Endothelial cell (in vitro differentiated cells): ENCODE results near the gene CFAP74. TPM values are rescaled to one million over a fixed set of nuclear protein-coding genes. Genes with fewer than 3 reads are reported as not detected.

Source experiments
- DNase-seq: peaks from one replicate; pipeline ENCODE4 v3.0.0; 2021; ENCODE audit warnings: low spot score
- H3K27ac Mint-ChIP-seq: one replicate; pipeline ENCODE4 v1.8.0; 2021; ENCODE audit warnings: mixed read lengths, inconsistent platforms; ENCODE audit not compliant: unreplicated experiment
- H3K27me3 Mint-ChIP-seq: one replicate; pipeline ENCODE4 v1.8.0; 2021; ENCODE audit warnings: mild to moderate bottlenecking, moderate library complexity, mixed read lengths, inconsistent platforms; ENCODE audit not compliant: unreplicated experiment
- H3K36me3 Mint-ChIP-seq: one replicate; pipeline ENCODE4 v1.8.0; 2021; ENCODE audit warnings: mild to moderate bottlenecking, low read depth, mixed read lengths, inconsistent platforms; ENCODE audit not compliant: unreplicated experiment
- H3K4me1 Mint-ChIP-seq: one replicate; pipeline ENCODE4 v1.8.0; 2021; ENCODE audit warnings: mild to moderate bottlenecking, mixed read lengths, inconsistent platforms; ENCODE audit not compliant: unreplicated experiment
- H3K4me3 Mint-ChIP-seq: one replicate; pipeline ENCODE4 v1.8.0; 2021; ENCODE audit warnings: mild to moderate bottlenecking, mixed read lengths, inconsistent platforms; ENCODE audit not compliant: unreplicated experiment
- H3K9me3 Mint-ChIP-seq: one replicate; pipeline ENCODE4 v1.8.0; 2021; ENCODE audit warnings: mixed read lengths, inconsistent platforms; ENCODE audit not compliant: unreplicated experiment
- CTCF ChIP-seq: fragments of 200-600 bp; sonication (generic); IDR thresholded peaks from one replicate; pipeline ENCODE4 v1.5.0; 2021; ENCODE audit warnings: antibody characterized with exemption; ENCODE audit not compliant: unreplicated experiment
- total RNA-seq: library from RNA; stranded (reverse); fragmentation: NEBNext Ultra II Directional; extraction: Animal tissue kit (Norgen Biotek cat#: 25700); gene quantifications from one replicate; pipeline ENCODE4 v1.2.1, GENCODE V29; 2021; ENCODE audit not compliant: unreplicated experiment

The CFAP74 gene
- total RNA-seq, 1 donor from 2014 or later, result not detected

- Mint-ChIP-seq H3K27me3 (peaks cover 10% of the 10 kb centered on the region), H3K4me3 (peak overlapping the region; percentile 66), H3K27ac (peak overlapping the region; percentile 1), H3K4me1 (peaks cover 38% of the 10 kb centered on the region), H3K9me3 (no peaks in the 10 kb centered on the region), H3K36me3 (peaks cover 42% of the 10 kb centered on the region)
- TF ChIP-seq CTCF, result no peak
- DNase-seq, result no peak
Observed at GRCh38 chr1:1877865-1878436, 125.6 kb downstream of the CFAP74 start.

GRCh38 chr1:1876335-1876930 lies 127.2 kb downstream of the CFAP74 start:
- peaks cover 42% of the 10 kb centered on the region for H3K4me1 Mint-ChIP-seq
- no peak for TF ChIP-seq CTCF
- no peak overlapping the region for H3K27ac Mint-ChIP-seq
- no peak for DNase-seq
- no peak overlapping the region for H3K4me3 Mint-ChIP-seq
- H3K36me3 Mint-ChIP-seq, result peaks cover 53% of the 10 kb centered on the region
- H3K9me3 Mint-ChIP-seq, result no peaks in the 10 kb centered on the region
- peaks cover 14% of the 10 kb centered on the region for H3K27me3 Mint-ChIP-seq

GRCh38 chr1:1875932-1876331 lies 127.7 kb downstream of the CFAP74 start:
- no peak overlapping the region for H3K27ac Mint-ChIP-seq
- no peak overlapping the region for H3K4me3 Mint-ChIP-seq
- no peak for TF ChIP-seq CTCF
- no peaks in the 10 kb centered on the region for H3K9me3 Mint-ChIP-seq
- H3K4me1 Mint-ChIP-seq, result peaks cover 41% of the 10 kb centered on the region
- peaks cover 53% of the 10 kb centered on the region for H3K36me3 Mint-ChIP-seq
- peaks cover 13% of the 10 kb centered on the region for H3K27me3 Mint-ChIP-seq
- DNase-seq, result no peak

- H3K36me3 Mint-ChIP-seq, result peaks cover 49% of the 10 kb centered on the region
- H3K9me3 Mint-ChIP-seq, result no peaks in the 10 kb centered on the region
- peaks cover 8% of the 10 kb centered on the region for H3K27me3 Mint-ChIP-seq
- no peak for DNase-seq
- H3K4me3 Mint-ChIP-seq, result no peak overlapping the region
- TF ChIP-seq CTCF, result no peak
- peaks cover 45% of the 10 kb centered on the region for H3K4me1 Mint-ChIP-seq
- H3K27ac Mint-ChIP-seq, result no peak overlapping the region
Observed at GRCh38 chr1:1874901-1875300, 128.7 kb downstream of the CFAP74 start.

- Mint-ChIP-seq H3K4me3 (no peak overlapping the region), H3K4me1 (peaks cover 45% of the 10 kb centered on the region), H3K9me3 (no peaks in the 10 kb centered on the region), H3K27ac (no peak overlapping the region), H3K27me3 (peaks cover 8% of the 10 kb centered on the region), H3K36me3 (peaks cover 38% of the 10 kb centered on the region)
- DNase-seq, result no peak
- TF ChIP-seq CTCF, result no peak
Observed at GRCh38 chr1:1873186-1873585, 130.4 kb downstream of the CFAP74 start.
